Type B pancreatic cell (in vitro differentiated cells): ENCODE data around the gene LSM14B. TPM values are rescaled to one million over a fixed set of nuclear protein-coding genes. Genes with fewer than 3 reads are reported as not detected.

Experiments
- DNase-seq: peaks from one replicate; pipeline ENCODE4 v3.0.0; 2021; ENCODE audit warnings: mixed read lengths; ENCODE audit not compliant: unreplicated experiment; ENCODE audit errors: extremely low spot score
- H3K27ac Mint-ChIP-seq: 2 replicates; pipeline ENCODE4 v1.8.0; 2021; ENCODE audit warnings: mild to moderate bottlenecking, mixed read lengths
- H3K27me3 Mint-ChIP-seq: 2 replicates; pipeline ENCODE4 v1.8.0; 2021; ENCODE audit warnings: mixed read lengths
- H3K36me3 Mint-ChIP-seq: 2 replicates; pipeline ENCODE4 v1.8.0; 2021; ENCODE audit warnings: mixed read lengths
- H3K4me1 Mint-ChIP-seq: one replicate; pipeline ENCODE4 v1.8.0; 2021; ENCODE audit warnings: mixed read lengths; ENCODE audit not compliant: unreplicated experiment
- H3K4me3 Mint-ChIP-seq: 2 replicates; pipeline ENCODE4 v1.8.0; 2021; ENCODE audit warnings: mild to moderate bottlenecking, mixed read lengths
- H3K9me3 Mint-ChIP-seq: 2 replicates; pipeline ENCODE4 v1.8.0; 2021; ENCODE audit warnings: mixed read lengths
- total RNA-seq: library from RNA; stranded (reverse); gene quantifications from 2 replicates; pipeline ENCODE4 v1.2.1, GENCODE V29; 2021; ENCODE audit warnings: low replicate concordance
- TF ChIP-seq, protein P1 (sequence below): fragments of 200-600 bp; sonication (generic); conservative IDR thresholded peaks from 2 replicates; pipeline ENCODE4 v1.5.0; 2021; ENCODE audit warnings: antibody characterized with exemption, mild to moderate bottlenecking

The LSM14B gene
- total RNA-seq, 1 donor from 2014 or later, result 66.3 TPM

GRCh38 chr20:62119591-62120364 is 2.5 kb upstream of the LSM14B start:
- Mint-ChIP-seq H3K4me1 (peaks cover 13% of the 10 kb centered on the region), H3K27me3 (peaks cover 24% of the 10 kb centered on the region), H3K27ac (peak overlapping the region; percentile 51), H3K9me3 (no peaks in the 10 kb centered on the region), H3K4me3 (no peak overlapping the region), H3K36me3 (peaks cover 6% of the 10 kb centered on the region)
- no peak for DNase-seq
- TF ChIP-seq, protein P1, sequence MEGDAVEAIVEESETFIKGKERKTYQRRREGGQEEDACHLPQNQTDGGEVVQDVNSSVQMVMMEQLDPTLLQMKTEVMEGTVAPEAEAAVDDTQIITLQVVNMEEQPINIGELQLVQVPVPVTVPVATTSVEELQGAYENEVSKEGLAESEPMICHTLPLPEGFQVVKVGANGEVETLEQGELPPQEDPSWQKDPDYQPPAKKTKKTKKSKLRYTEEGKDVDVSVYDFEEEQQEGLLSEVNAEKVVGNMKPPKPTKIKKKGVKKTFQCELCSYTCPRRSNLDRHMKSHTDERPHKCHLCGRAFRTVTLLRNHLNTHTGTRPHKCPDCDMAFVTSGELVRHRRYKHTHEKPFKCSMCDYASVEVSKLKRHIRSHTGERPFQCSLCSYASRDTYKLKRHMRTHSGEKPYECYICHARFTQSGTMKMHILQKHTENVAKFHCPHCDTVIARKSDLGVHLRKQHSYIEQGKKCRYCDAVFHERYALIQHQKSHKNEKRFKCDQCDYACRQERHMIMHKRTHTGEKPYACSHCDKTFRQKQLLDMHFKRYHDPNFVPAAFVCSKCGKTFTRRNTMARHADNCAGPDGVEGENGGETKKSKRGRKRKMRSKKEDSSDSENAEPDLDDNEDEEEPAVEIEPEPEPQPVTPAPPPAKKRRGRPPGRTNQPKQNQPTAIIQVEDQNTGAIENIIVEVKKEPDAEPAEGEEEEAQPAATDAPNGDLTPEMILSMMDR, result no peak

- peak overlapping the region; percentile 51 for H3K27ac Mint-ChIP-seq
- peaks cover 21% of the 10 kb centered on the region for H3K27me3 Mint-ChIP-seq
- H3K9me3 Mint-ChIP-seq, result no peaks in the 10 kb centered on the region
- TF ChIP-seq, protein P1, result no peak
- DNase-seq, result no peak
- peak overlapping the region; percentile 63 for H3K4me3 Mint-ChIP-seq
- peaks cover 13% of the 10 kb centered on the region for H3K4me1 Mint-ChIP-seq
- H3K36me3 Mint-ChIP-seq, result peaks cover 6% of the 10 kb centered on the region
These were observed 1.9 kb upstream of the LSM14B start for GRCh38 chr20:62120365-62120762.

GRCh38 chr20:62120990-62121775 is 1.1 kb upstream of the LSM14B start:
- Mint-ChIP-seq H3K4me3 (peak overlapping the region; percentile 94), H3K36me3 (peaks cover 6% of the 10 kb centered on the region), H3K27me3 (peaks cover 17% of the 10 kb centered on the region), H3K4me1 (peaks cover 13% of the 10 kb centered on the region), H3K9me3 (no peaks in the 10 kb centered on the region), H3K27ac (peak overlapping the region; percentile 94)
- TF ChIP-seq, protein P1, result no peak
- DNase-seq, result no peak

DNA sequence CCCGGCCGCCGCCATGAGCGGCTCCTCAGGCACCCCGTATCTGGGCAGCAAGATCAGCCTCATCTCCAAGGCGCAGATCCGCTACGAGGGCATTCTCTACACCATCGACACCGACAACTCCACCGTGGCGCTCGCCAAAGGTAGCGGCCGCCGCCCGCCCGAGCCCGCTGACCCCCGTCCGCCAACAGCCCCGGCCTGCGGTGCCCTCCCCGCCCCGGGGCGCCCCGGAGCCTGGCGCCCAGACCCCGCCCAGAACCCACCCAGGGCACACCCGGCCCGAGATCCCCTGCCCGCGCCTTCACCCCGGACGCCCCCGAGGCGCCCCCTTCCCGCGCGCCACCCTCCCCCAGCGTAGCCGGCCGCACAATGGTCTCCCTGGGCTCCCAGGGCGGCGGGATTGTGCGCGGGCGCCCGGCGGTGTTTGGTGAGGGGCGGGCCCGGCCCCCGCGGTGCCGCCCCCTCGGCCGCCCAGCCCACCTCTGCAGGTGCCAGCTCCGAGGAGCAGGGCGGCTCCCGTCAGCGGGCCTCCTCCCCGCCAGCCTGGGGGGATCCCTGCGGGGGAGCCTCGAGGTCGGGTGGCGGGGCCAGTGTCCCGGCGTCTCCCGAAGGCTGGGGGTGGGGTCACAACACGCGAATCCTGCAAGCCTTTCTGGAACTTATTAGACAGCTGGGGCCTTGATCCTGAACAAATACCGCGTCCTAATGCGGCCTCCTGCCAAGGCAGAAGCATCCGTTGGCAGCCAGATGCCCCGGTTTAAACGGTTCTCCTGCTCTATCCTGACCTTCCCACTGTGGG is 577 bp downstream of the LSM14B start:
- TF ChIP-seq, protein P1, result no peak
- Mint-ChIP-seq H3K4me3 (peak overlapping the region; percentile 88), H3K9me3 (no peaks in the 10 kb centered on the region), H3K27me3 (peaks cover 10% of the 10 kb centered on the region), H3K36me3 (peaks cover 12% of the 10 kb centered on the region), H3K4me1 (peaks cover 13% of the 10 kb centered on the region), H3K27ac (peak overlapping the region; percentile 87)
- DNase-seq, result no peak

- H3K4me3 Mint-ChIP-seq, result peak overlapping the region; percentile 88
- H3K27me3 Mint-ChIP-seq, result peaks cover 10% of the 10 kb centered on the region
- no peaks in the 10 kb centered on the region for H3K9me3 Mint-ChIP-seq
- DNase-seq, result no peak
- H3K27ac Mint-ChIP-seq, result peak overlapping the region; percentile 87
- peaks cover 19% of the 10 kb centered on the region for H3K36me3 Mint-ChIP-seq
- H3K4me1 Mint-ChIP-seq, result peaks cover 13% of the 10 kb centered on the region
- TF ChIP-seq, protein P1, result no peak
These were observed 1.3 kb downstream of the LSM14B start for GRCh38 chr20:62123450-62124118.
